ENCODE measurements around the gene RAB3D. TPM values are rescaled to one million over a fixed set of nuclear protein-coding genes. Genes with fewer than 3 reads are reported as not detected.

The RAB3D gene
- total and polyA plus RNA-seq, 10 of the 15 experiments (the other 5 are each of a cell fraction or from before 2014, with no cell fraction given) = 1.1 to 15.7 (median 6.2) TPM

DNA sequence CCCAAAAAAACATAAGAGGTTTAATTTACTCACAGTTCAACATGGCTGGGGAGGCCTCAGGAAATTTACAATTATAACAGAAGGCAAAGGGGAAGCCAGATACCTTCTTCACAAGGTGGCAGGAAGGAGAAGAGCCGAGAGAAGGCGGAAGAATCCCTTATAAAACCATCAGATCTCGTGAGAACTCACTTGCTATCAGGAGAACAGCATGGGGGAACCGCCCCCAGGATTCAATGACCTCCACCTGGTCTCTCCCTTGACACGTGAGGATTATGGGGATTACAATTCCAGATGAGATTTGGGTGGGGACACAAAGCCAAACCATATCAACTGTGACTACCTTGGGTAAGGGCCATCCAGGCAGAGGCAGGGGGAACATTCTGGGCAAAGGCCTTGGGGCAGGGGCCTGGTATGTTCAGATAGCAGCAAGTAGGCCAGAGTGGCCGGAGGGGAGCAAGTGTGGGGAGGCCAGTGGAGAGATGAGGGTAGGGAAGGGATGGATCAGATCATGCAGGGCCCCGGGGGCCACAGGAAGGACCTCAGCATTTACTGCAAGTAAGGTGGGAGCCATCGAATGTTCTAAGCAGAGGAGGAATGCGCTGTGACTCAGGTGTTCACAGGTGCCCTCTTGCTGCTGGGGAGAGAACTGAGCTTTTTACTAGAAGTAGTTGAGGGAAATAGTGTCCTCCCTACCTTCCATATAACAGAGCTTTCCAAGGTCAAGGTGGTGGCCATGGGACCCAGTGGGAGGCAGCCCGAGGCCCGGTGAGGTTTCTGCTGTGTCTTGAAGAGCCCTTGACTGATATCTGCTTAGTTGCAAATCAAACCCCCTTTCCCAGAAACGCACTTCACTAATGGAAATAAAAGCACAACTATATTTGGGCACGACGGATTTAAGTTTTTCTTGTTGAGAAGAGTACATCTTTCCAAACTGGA, 18.0 kb downstream of the RAB3D start (continued):
- TF ChIP-seq, protein P1, sequence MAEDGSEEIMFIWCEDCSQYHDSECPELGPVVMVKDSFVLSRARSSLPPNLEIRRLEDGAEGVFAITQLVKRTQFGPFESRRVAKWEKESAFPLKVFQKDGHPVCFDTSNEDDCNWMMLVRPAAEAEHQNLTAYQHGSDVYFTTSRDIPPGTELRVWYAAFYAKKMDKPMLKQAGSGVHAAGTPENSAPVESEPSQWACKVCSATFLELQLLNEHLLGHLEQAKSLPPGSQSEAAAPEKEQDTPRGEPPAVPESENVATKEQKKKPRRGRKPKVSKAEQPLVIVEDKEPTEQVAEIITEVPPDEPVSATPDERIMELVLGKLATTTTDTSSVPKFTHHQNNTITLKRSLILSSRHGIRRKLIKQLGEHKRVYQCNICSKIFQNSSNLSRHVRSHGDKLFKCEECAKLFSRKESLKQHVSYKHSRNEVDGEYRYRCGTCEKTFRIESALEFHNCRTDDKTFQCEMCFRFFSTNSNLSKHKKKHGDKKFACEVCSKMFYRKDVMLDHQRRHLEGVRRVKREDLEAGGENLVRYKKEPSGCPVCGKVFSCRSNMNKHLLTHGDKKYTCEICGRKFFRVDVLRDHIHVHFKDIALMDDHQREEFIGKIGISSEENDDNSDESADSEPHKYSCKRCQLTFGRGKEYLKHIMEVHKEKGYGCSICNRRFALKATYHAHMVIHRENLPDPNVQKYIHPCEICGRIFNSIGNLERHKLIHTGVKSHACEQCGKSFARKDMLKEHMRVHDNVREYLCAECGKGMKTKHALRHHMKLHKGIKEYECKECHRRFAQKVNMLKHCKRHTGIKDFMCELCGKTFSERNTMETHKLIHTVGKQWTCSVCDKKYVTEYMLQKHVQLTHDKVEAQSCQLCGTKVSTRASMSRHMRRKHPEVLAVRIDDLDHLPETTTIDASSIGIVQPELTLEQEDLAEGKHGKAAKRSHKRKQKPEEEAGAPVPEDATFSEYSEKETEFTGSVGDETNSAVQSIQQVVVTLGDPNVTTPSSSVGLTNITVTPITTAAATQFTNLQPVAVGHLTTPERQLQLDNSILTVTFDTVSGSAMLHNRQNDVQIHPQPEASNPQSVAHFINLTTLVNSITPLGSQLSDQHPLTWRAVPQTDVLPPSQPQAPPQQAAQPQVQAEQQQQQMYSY (CRISPR knock-in tag; IDR thresholded peaks at IDR 0.05) = no peak
- no peak for TF ChIP-seq BRCA1 (IDR thresholded peaks at IDR 0.05; ENCODE audit: low read depth, low read length)
- no peak for TF ChIP-seq HDGF (IDR thresholded peaks at IDR 0.05)
- TF ChIP-seq, protein P2, sequence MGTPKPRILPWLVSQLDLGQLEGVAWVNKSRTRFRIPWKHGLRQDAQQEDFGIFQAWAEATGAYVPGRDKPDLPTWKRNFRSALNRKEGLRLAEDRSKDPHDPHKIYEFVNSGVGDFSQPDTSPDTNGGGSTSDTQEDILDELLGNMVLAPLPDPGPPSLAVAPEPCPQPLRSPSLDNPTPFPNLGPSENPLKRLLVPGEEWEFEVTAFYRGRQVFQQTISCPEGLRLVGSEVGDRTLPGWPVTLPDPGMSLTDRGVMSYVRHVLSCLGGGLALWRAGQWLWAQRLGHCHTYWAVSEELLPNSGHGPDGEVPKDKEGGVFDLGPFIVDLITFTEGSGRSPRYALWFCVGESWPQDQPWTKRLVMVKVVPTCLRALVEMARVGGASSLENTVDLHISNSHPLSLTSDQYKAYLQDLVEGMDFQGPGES (IDR thresholded peaks at IDR 0.05) = no peak
- TF ChIP-seq, protein P3, sequence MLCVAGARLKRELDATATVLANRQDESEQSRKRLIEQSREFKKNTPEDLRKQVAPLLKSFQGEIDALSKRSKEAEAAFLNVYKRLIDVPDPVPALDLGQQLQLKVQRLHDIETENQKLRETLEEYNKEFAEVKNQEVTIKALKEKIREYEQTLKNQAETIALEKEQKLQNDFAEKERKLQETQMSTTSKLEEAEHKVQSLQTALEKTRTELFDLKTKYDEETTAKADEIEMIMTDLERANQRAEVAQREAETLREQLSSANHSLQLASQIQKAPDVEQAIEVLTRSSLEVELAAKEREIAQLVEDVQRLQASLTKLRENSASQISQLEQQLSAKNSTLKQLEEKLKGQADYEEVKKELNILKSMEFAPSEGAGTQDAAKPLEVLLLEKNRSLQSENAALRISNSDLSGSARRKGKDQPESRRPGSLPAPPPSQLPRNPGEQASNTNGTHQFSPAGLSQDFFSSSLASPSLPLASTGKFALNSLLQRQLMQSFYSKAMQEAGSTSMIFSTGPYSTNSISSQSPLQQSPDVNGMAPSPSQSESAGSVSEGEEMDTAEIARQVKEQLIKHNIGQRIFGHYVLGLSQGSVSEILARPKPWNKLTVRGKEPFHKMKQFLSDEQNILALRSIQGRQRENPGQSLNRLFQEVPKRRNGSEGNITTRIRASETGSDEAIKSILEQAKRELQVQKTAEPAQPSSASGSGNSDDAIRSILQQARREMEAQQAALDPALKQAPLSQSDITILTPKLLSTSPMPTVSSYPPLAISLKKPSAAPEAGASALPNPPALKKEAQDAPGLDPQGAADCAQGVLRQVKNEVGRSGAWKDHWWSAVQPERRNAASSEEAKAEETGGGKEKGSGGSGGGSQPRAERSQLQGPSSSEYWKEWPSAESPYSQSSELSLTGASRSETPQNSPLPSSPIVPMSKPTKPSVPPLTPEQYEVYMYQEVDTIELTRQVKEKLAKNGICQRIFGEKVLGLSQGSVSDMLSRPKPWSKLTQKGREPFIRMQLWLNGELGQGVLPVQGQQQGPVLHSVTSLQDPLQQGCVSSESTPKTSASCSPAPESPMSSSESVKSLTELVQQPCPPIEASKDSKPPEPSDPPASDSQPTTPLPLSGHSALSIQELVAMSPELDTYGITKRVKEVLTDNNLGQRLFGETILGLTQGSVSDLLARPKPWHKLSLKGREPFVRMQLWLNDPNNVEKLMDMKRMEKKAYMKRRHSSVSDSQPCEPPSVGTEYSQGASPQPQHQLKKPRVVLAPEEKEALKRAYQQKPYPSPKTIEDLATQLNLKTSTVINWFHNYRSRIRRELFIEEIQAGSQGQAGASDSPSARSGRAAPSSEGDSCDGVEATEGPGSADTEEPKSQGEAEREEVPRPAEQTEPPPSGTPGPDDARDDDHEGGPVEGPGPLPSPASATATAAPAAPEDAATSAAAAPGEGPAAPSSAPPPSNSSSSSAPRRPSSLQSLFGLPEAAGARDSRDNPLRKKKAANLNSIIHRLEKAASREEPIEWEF (IDR thresholded peaks at IDR 0.05; ENCODE audit: insufficient replicate concordance, low read depth, low read length) = no peak
- TF ChIP-seq ZNF207 (IDR thresholded peaks at IDR 0.05; ENCODE audit: borderline replicate concordance) = no peak
- no peak for TF ChIP-seq MEF2B (IDR thresholded peaks at IDR 0.05; ENCODE audit: partially characterized antibody, poor library complexity, severe bottlenecking)
- TF ChIP-seq, protein P4, sequence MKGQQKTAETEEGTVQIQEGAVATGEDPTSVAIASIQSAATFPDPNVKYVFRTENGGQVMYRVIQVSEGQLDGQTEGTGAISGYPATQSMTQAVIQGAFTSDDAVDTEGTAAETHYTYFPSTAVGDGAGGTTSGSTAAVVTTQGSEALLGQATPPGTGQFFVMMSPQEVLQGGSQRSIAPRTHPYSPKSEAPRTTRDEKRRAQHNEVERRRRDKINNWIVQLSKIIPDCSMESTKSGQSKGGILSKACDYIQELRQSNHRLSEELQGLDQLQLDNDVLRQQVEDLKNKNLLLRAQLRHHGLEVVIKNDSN (IDR thresholded peaks at IDR 0.05; ENCODE audit: borderline replicate concordance, extremely low read length, insufficient read depth, low read depth, low read length) = no peak

Data from GM12878 (cell line).